ENCODE results near the gene PSAP. TPM values are rescaled to one million over a fixed set of nuclear protein-coding genes. Genes with fewer than 3 reads are reported as not detected.

Gene PSAP
- total RNA-seq, 2 donors from 2014 or later: 1,144 to 1,344 TPM

GRCh38 chr10:71893258-71893815 is 42.3 kb upstream of the PSAP start:
- 91% methylated on average over 12 of the region's 12 CpGs for WGBS
- intact Hi-C loops (cut with DNase I): loop anchor here (10.0 kb wide), 3 partner anchors 79 to 579 kb away; partner anchors contain the start of genes CDH23 and SLC29A3
- Histone ChIP-seq H3K4me1 (replicated peaks) (no peaks in the 10 kb centered on the region), H3K27ac (no peak overlapping the region), H3K27me3 (replicated peaks; ENCODE audit: insufficient read depth) (no peaks in the 10 kb centered on the region), H3K4me3 (no peak overlapping the region), H3K9me3 (no peaks in the 10 kb centered on the region), H3K36me3 (no peaks in the 10 kb centered on the region)
- TF ChIP-seq POLR2AphosphoS5 (IDR thresholded peaks at IDR 0.05) (no peak), POLR2A (IDR thresholded peaks at IDR 0.05) (no peak), CTCF (IDR thresholded peaks at IDR 0.05) (no peak)
- DNase-seq (ENCODE audit: low spot score): no peak

DNA sequence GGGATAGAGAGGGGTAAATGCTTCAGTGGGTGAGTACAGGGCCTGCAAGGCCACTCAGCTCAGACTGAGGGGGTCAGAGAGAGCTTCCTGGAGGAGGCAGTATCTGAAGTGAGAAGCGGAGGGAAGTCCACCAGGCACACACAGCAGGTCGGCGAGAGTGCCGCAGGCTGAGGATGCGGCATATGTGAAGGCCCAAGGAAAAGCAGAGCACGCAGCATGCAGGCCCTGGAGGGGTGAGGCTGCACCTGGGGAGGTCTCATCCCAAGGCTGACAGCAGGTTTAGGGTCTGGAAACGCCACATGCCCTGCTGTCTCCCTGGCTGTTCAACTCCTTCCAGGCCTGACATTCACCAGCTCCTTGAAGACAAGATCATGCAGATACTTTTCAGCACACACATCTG is 40.4 kb upstream of the PSAP start:
- Histone ChIP-seq H3K9me3 (no peaks in the 10 kb centered on the region), H3K36me3 (no peaks in the 10 kb centered on the region), H3K27me3 (replicated peaks; ENCODE audit: insufficient read depth) (no peaks in the 10 kb centered on the region), H3K4me1 (replicated peaks) (no peaks in the 10 kb centered on the region), H3K27ac (no peak overlapping the region), H3K4me3 (no peak overlapping the region)
- no peak for DNase-seq (ENCODE audit: low spot score)
- intact Hi-C loops (cut with DNase I): loop anchor here (10.0 kb wide), 3 partner anchors 77 to 577 kb away; partner anchors contain the start of genes CDH23 and SLC29A3
- WGBS: 94% methylated on average over 7 of the region's 7 CpGs
- no peak for TF ChIP-seq POLR2AphosphoS5 (IDR thresholded peaks at IDR 0.05)
- TF ChIP-seq CTCF (IDR thresholded peaks at IDR 0.05): no peak
- no peak for TF ChIP-seq POLR2A (IDR thresholded peaks at IDR 0.05)

- WGBS: 37% methylated on average over 9 of the region's 9 CpGs
These were observed 38.4 kb upstream of the PSAP start for GRCh38 chr10:71889388-71889987.

GRCh38 chr10:71888623-71889387 is 37.8 kb upstream of the PSAP start:
- peak; percentile 34 for DNase-seq (ENCODE audit: low spot score)
- intact Hi-C loops (cut with DNase I): no loop called here
- H3K4me3 ChIP-seq: peak overlapping the region; percentile 32 to 36
- H3K4me1 ChIP-seq (replicated peaks): no peaks in the 10 kb centered on the region
- TF ChIP-seq POLR2A (IDR thresholded peaks at IDR 0.05) (peak; percentile 30), CTCF (IDR thresholded peaks at IDR 0.05) (peak in 1 of 4 experiments; percentile 24), POLR2AphosphoS5 (IDR thresholded peaks at IDR 0.05) (peak; percentile 59)
- WGBS: under 1% methylated on average over 48 of the region's 48 CpGs
- H3K36me3 ChIP-seq: no peaks in the 10 kb centered on the region
- H3K9me3 ChIP-seq: no peaks in the 10 kb centered on the region
- H3K27ac ChIP-seq: peak overlapping the region; percentile 67
- no peaks in the 10 kb centered on the region for H3K27me3 ChIP-seq (replicated peaks; ENCODE audit: insufficient read depth)

More at GRCh38 chr10:71889388-71889987, 38.4 kb upstream of the PSAP start:
- TF ChIP-seq POLR2A (IDR thresholded peaks at IDR 0.05) (no peak), CTCF (IDR thresholded peaks at IDR 0.05) (peak in 1 of 4 experiments; percentile 9)
- H3K4me1 ChIP-seq (replicated peaks): no peaks in the 10 kb centered on the region
- H3K27ac ChIP-seq: peak overlapping the region; percentile 67
- DNase-seq (ENCODE audit: low spot score): no peak
- no peaks in the 10 kb centered on the region for H3K36me3 ChIP-seq
- H3K4me3 ChIP-seq: peak overlapping the region; percentile 32 to 36
- no peaks in the 10 kb centered on the region for H3K27me3 ChIP-seq (replicated peaks; ENCODE audit: insufficient read depth)
- H3K9me3 ChIP-seq: no peaks in the 10 kb centered on the region
- intact Hi-C loops (cut with DNase I): no loop called here

Data from prostate gland (tissue), 2 donors.